Suppressor macrophage treated with lipopolysaccharide for 1 hour (primary cell): ENCODE results near the gene COA7.

ENCODE experiments used
- DNase-seq, 3 donors: peaks; one replicate each; pipeline ENCODE4 v3.0.0-alpha.2; 2020 to 2022

COA7 gene

DNA sequence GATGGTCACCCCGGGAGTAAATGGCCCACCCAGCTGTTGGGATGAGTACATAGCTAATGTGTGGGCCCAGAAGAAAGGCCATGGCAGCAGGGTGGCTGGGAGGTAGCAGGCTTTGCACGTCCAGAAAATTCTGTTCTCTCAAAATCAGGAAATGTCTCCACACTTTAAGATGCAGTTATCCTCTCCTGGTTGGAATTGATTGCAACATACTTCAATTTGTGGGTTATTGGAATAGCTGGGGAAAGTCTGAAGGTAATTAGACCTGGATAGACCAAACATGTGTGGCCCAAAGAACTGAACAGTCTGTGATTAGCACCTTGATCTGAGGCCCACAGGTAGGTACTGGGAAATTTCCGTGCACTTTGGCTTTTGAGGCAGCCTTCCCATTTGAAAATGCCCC, 30.2 kb downstream of the COA7 start:
- no peak for DNase-seq

DNA sequence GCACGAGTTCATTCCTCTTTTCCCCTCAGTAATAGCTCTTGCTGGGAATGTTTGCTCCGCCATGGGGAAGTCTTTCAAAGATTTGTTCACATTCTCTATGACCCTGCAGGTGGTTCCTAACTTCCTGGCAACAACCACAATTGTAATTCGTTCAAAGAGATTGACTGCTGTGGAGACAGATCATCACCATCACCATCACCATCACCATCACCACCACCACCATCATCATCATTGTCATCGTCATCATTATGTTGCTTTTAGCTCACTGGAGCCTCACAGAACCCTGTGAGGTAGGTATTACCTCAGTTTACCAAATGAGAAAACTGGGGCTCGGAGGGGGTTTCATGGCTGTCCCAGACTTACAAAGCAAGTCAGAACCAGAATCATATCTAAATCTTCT, 30.9 kb downstream of the COA7 start:
- DNase-seq = no peak

DNA sequence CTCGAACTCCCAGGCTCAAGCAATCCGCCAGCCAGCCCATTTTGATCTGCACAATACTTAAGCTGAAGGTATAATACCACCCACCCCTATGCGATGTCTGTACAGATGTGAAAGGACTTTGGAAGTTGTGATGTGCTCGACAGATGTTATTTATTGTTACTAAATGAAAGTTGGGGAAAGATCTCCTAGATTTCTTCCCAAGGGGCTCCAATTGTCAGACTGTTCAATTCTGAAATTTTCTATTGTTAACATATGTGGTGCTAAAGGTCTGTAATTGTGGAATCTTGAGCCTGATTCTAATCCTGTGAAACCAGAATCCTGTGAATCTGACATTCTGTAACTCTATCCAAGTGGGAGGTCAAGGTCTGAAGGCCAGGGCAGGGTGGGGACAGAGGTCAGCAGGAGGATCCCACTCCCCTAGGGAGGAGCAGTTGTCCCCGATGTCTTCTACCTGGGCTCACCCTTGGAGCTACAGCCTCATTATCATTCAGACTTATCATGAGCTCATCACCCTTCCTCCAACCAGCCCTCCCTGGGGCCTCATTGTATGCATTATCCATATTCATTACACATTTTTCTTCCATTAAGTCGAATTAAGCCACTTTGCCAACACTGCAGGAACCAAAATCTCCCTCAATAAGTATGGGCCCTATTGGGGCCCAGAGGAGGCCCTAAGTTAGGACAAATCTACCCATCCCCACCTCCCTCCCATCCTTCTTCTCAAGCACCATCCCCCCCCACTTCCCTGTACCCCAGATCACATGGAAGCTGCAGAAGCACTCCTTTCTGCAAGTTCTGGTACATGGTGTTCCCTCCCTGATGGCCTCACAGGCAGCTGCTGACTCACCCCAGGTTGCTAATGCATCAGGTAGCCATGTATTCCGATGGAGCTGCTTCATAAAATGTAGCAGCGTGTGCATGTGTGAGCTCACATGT, 32.9 kb downstream of the COA7 start:
- DNase-seq = no peak

DNA sequence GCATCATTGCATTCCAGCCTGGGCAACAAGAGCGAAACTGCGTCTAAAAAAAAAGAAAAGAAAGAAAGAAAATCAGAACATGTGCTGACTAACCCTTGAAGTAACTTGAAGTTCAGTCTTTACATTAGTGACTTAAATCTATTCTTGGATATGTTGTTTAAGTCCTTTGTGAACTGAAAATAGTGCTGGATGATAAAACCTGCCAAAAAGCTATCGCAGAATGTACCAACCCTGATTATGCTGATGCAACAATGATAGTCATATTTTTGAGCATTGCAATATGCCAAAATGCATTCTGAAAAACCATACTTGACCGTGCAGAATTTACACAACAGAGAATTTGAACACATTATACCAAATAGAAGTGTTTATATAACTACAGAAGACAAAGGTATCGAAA, 34.4 kb downstream of the COA7 start:
- no peak for DNase-seq

DNA sequence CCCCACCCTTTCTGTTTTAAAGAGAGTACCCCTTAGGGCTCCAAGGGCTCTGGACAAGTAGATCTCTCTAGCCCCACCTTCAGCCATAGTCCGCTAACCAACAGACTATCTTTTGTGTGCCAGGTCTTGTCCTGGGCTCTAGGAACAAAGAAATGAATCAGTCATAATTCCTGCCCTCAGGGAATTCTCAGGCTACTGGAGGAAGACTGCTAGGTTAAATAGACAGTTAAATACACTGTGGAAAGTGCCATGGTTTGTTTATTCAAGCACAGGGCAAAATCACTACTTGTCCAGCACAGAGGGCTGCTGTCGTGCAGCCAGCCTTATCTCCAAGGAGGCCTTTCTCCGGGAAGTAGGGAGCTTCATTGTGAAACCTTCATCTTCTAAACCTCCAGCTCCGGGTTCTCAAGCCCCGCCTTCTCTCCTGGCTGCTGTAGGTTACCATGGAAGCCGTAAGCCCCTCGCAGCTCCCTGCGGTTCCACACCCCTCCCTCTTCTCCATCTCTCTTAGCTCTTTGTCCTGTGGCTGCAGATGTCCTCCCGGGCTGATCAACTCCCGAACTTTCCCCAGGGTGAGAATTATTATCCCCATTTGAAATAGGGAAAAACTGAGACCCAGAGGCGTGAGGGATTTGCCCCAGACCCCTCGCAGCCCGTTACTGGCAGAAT, 35.4 kb downstream of the COA7 start:
- DNase-seq = no peak

DNA sequence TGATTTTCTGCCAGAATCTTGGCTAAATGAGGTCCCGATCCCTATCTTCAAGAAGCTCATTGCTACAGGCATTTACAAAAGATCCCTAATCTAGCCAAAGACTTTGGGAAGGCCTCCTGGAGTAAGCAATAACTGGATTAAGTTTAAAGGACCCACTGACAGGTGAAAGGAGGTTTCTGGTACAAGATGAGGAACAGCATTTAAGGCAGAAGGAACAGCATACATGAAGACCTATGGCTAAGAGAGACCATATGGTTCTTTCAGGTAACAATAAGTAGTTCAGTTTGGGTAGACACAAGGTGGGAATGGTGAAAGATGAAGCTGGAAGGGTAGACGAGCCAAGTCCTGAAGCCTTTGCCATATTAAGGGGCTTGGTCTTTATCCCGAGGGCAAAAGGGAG, 37.3 kb downstream of the COA7 start:
- DNase-seq = no peak

DNA sequence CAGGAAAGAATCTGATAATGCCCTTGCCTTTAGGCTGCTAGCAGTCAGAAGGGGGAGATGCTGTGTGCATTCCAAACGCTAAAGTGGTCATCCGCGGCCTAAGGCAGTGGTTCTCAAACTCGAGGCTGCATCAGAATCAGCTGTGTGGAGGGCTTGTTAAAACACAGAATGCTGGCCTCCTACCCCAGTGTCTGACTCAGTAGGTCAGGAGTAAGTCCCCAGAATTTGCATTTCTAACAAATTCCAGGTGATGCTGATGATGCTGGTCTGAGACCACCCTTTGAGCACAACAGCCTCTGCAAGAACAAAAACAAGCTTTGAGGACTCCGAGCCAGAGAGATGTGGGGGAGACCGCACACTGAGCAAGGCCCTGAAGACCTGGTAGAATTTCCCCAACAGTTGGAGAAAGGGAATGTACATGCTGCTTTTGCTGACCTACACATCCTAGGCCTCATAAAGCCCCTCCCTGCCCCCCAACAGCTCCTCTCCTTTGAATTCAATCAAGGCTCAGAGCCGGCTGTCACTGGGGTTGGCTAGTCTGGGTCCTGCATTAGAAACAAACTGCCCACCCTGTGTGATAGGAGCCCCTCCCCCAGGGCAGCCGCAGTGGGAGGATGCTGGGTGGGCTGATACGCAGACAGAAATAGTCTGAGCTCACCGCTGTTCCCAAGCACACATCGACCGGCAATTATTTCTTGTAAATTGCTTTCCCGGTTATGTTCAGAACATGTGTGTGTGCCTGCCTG, 38.1 kb downstream of the COA7 start:
- no peak for DNase-seq

DNA sequence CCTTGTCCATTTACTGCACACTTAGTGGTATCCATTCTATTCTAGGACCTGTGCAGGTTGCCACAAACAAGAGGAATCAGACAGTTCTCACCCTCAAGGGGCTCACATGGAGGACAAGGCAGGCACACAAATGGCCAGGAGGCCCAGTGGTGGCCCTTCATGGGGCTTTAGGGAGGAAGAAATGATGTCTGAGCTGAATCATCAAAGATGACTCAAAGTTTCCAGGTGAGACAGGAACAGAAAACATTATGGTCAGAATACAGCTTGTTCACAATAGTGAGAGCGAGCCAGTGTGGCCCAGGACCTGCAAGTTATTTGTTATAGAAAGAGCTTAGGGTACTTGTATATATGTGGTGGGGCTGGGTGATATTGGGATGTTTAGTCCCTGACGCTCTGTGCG, 38.8 kb downstream of the COA7 start:
- no peak for DNase-seq

DNA sequence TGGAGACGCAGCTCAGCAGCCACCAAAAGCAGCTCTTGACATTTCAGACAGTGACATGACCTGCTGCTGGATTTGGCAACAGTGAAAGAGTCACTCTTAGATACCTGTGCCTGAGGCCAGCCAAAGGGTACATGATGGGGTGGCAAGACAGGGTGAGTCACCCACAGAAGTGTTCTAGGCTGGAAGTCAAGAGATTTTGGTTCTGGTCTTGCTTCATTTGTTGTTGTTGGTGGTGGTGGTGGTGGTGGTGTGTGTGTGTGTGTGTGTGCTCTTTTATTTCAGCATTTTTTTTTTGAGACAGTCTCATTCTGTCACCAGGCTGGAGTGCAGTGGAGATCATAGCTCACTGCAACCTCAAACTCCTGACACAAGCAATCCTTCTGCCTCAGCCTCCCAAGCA, 39.4 kb downstream of the COA7 start:
- DNase-seq = no peak

DNA sequence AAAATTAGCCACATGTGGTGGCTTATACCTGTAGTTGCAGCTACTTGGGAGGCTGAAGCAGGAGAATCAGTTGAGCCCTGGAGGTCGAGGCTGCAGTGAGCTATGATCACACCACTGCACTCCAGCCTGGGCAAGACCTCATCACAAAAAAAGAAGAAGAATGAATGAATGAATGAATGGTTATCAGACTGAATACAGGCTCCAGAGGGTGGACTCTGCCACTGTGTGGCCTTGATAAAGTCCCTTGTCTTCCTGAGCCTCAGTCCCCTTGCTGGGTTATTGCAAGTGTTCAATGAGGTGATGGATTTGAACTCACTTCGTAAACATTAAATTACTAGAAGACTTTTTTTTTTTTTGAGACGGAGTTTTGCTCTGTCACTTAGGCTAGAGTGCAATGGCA, 40.4 kb downstream of the COA7 start:
- no peak for DNase-seq

DNA sequence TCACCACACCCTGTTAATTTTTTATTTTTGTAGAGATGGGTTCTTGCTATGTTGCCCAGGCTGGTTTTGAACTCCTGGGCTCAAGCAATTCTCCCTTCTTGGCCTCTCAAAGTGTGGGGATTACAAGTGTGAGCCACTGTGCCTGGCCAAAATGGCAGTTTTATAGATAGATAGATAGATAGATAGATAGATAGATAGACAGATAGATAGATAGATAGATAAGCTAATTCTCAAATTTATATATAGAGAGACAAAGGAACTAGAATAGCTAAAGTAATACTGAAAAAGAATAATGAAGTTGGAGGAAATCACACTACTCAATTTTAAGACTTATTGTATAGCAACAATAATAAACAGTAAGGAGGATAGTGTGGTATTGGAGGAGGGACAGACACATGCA, 44.1 kb downstream of the COA7 start:
- no peak for DNase-seq

DNA sequence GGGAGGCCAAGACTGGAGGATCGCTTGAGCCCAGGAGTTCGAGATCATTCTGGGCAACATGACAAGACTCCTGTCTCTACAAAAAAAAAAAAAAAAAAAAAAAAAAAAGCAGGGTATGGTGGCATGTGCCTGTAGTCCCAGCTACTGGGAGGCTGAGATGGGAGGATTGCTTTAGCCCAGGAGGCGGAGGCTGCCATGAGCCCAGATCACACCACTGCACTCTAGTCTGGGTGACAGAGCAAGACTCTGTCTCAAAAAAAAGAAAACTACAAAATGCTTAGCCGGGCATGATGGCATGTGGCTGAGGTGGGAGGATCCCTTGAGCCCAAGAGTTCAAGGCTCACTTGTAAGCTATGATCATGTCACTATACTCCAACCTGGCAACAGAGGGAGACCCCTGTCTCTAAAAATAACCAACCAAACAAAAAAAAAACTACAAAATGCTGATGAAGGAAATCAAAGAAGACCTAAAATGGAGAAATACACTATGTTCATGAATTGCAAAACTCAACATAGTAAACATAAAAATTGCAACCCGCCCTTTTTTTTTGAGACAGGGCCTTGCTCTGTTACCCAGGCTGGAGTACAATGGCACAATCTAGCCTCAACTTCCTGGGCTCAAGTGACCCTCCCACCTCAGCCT, 44.8 kb downstream of the COA7 start:
- DNase-seq = no peak

DNA sequence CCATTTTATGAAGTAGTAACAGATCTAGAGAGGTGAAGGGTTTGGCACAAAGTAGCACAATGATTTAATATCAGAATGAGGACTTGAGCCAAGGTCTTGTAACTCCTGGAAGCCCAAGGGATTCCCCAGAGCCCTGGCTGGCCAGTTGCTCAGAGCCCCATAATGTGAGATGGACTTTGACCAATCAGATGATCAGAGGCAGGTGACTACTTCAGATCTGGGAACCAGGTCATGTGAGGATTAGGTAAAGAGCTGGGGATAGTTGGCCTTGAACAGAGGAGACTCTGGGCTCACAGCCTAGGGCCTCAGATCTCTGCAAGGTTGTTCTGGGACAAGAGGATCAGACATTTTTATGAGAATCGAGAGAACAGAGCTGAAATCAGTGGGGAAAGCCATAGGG, 46.2 kb downstream of the COA7 start:
- DNase-seq = peak; percentile 26 to 57 (median 31)

DNA sequence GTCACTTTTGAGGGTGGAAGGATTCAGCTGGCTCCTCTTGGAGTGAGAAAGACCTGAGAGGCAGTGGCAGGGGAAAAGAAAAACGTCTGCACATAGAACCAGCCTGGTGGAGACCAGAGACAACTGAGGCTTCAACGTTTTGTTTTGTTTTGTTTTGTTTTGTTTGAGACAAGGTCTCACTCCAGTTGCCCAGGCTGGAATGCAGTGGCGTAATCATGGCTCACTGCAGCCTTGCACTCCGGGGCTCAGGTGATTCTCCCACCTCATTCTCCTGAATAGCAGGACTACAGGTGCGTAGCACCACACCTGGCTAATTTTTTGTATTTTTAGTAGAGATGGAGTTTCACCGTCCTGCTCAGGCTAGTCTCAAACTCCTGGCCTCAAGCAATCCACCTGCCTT, 52.9 kb downstream of the COA7 start:
- DNase-seq = no peak

DNA sequence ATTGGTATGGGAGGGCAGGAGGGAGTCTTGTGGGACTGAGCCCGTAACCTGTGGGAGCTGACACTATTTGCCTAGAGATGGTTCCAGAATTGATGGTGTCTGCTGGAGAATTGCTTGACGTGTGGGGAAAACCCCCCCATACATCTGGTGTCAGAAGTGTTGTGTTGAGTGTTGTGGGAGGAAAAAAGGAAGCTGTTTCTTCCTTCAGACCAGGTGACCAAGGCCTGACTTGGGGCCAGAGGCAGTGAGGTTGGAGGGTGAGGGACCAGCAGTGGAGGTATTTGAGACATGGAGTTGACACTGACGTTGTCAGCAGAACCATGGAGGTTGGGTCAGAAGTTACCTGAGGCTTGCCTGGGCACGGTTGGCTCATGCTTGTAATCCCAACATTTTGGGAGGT, 56.8 kb downstream of the COA7 start:
- DNase-seq = peak; percentile 29 to 52 (median 42)

DNA sequence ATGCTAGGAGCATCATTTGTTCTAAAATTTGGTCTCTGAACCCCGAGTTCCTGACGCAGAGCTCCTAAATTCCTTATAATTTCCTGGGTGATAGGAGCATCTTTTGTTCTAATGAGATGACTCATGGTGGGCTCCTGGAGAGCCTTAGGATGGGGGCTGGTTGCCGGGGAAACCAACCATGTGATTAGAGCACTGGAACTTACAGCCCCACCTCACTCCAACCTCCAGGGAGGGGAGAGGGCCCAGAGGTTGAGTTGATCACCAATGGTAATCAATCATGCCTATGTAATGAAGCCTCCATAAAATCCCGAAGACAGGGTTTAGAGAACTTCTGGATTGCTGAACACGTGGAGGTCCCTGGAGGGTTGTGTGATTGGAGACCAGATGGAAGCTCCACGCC, 57.5 kb downstream of the COA7 start:
- no peak for DNase-seq

DNA sequence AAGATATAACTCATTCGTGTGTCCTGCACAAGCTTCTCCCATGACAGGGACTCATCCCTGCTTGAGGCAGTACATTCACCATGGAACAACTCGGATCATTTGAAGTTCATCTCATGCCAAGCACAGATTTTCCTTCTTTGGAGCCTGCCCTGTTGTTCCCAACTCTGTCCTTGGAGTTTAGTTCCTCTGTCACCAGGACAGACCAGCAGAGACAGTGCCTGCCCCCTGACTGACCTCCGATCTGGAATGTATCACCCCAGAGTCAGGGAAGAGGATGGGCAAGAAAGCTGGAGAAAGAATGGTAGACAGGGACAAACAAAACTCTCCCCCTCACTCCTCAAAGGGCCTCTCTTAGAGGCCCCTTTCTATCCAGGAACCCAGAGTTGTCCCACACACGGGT, 60.2 kb downstream of the COA7 start:
- DNase-seq = no peak

DNA sequence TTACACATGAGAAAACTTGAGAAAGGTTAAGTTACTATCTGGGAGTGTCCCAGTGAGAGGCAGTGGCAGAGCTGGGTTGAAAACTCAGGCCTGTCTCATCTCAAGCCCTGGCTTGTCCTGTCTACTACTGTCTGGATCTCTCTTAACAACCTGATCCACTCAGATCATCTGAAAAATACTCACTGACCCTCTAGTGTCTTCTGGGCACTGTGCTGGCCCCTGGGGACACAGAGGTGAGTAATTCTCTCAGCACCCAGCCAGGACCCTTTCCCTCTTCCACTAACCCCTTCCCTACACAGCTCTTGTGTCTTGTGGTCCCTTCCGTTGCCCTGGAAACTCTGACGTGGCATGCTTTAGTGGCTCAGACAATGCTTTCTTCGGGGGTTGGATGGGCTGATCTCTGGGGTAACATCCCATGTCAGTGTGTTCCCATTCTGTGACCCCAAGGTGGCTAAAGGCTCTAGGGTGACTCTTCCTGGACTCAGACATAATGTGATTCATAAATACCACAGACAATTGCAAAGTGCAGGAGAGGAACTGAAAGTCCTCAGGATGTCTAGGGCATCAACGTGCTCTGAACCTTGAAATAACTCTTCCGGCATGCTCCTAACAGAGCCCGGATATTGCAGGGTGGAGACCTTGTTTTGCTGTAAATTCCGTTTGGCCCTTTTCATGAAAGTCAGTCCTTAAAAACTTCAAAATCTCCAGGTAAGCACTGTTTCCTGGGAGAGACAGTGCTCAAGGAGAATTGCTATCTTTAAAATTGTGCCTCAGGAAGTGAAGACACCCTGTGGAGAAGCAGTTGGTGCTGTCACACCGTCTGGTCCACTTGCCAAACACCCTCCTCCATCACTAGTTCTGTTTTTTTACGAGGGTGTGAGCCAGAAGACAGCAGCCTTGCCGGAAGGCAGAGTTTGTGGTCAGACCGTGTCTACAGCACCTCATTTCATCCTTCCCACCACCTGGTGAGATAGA, 61.1 kb downstream of the COA7 start:
- DNase-seq = peak; percentile 45 to 50 (median 46)

DNA sequence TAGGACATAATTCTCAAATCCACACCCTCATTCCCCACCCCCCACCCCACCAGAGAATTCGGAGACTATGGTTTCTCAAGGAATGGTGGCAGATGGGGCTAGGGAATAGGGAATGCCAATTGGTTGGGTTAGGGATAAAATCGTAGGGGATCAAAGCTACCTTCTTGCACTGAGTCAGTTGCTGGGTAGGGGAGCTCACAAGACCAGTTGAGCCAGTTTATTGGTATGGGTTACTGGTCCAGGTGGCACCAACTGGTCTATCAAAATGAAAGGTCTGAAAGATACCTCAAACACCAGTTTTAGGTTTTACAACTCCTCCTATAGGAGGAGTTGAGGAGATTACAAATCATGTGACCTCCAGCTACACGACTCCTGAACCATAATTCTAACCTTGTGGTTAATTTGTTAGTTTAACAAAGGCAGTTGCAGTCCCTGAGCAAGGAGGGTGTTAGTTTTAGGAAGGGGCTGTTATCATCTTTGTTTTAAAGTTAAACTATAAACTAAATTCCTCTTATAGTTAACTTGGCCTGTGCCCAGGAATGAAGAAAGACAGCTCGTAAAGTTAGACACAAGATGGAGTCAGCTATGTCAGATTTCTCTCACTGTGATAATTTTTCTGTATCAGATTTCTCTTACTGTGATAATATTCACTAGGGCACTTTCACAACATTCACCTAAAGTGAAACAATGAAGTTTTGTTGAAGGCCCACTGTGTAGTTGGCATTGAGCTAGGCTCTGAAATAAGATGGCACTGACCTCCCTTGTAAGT, 62.6 kb downstream of the COA7 start:
- no peak for DNase-seq
